MG63 (cell line): ENCODE results near the gene PCBP2. TPM values are rescaled to one million over a fixed set of nuclear protein-coding genes. Genes with fewer than 3 reads are reported as not detected.
A peak's percentile ranks its signal among the peaks of the same experiment; 100 is the strongest.

Experiments
- DNase-seq: peaks from one replicate; pipeline ENCODE4 v3.0.0-alpha.2; 2020
- H3K27me3 ChIP-seq: fragments of 250-450 bp; sonication (Bioruptor Pico); 2 replicates; pipeline ENCODE4 v1.5.1; 2020; ENCODE audit warnings: mild to moderate bottlenecking, moderate library complexity
- H3K36me3 ChIP-seq: fragments of 250-450 bp; sonication (Bioruptor Pico); 2 replicates; pipeline ENCODE4 v1.5.1; 2020; ENCODE audit warnings: mild to moderate bottlenecking, moderate library complexity
- H3K4me3 ChIP-seq: fragments of 250-450 bp; sonication (Bioruptor Pico); 2 replicates; pipeline ENCODE4 v1.5.1; 2020; ENCODE audit warnings: mild to moderate bottlenecking, moderate library complexity
- H3K9me3 ChIP-seq: fragments of 250-450 bp; sonication (Bioruptor Pico); 2 replicates; pipeline ENCODE4 v1.5.1; 2020; ENCODE audit warnings: mild to moderate bottlenecking, moderate library complexity
- total RNA-seq: library from RNA; depleted of rRNA; stranded (reverse); fragments of >200 nt; shearing (Covaris generic); gene quantifications from 2 replicates; pipeline ENCODE4 v1.2.3, GENCODE V29; 2014; ENCODE audit warnings: low replicate concordance

PCBP2 gene
- total RNA-seq, 1 experiment from 2014 or later = 279 TPM

- H3K9me3 ChIP-seq = no peaks in the 10 kb centered on the region
- no peaks in the 10 kb centered on the region for H3K36me3 ChIP-seq
- no peaks in the 10 kb centered on the region for H3K27me3 ChIP-seq
- no peak overlapping the region for H3K4me3 ChIP-seq
- DNase-seq = no peak
Measured at GRCh38 chr12:53497461-53497860, 45.6 kb downstream of the PCBP2 start.

- no peaks in the 10 kb centered on the region for H3K27me3 ChIP-seq
- H3K9me3 ChIP-seq = no peaks in the 10 kb centered on the region
- H3K4me3 ChIP-seq = peak overlapping the region; percentile 77
- DNase-seq = no peak
- peaks cover 3% of the 10 kb centered on the region; the same call in 1 of the 2 replicates for H3K36me3 ChIP-seq
Measured at GRCh38 chr12:53498235-53498630, 46.3 kb downstream of the PCBP2 start.

GRCh38 chr12:53499266-53500141, 47.6 kb downstream of the PCBP2 start, which contains the start of gene MAP3K12:
Gene MAP3K12 (minus strand): TSS chr12:53499458. CDS start chr12:53487391, 12,067 bp downstream.
- peak; percentile 74 for DNase-seq
- Histone ChIP-seq H3K9me3 (no peaks in the 10 kb centered on the region), H3K27me3 (no peaks in the 10 kb centered on the region), H3K36me3 (peaks cover 16% of the 10 kb centered on the region; the same call in 1 of the 2 replicates), H3K4me3 (peak within 1 kb of the TSS; percentile 77)

GRCh38 chr12:53500142-53500775, 48.4 kb downstream of the PCBP2 start:
- Histone ChIP-seq H3K9me3 (no peaks in the 10 kb centered on the region), H3K36me3 (peaks cover 24% of the 10 kb centered on the region), H3K4me3 (peak overlapping the region; percentile 77), H3K27me3 (no peaks in the 10 kb centered on the region)
- DNase-seq = no peak

GRCh38 chr12:53500776-53501614, 49.1 kb downstream of the PCBP2 start, which contains the start of gene TARBP2:
Gene TARBP2 (plus strand): TSS chr12:53501283. CDS start chr12:53501409, 126 bp downstream.
- no peaks in the 10 kb centered on the region for H3K9me3 ChIP-seq
- H3K4me3 ChIP-seq = peak within 1 kb of the TSS; percentile 77
- DNase-seq = peak; percentile 98
- peaks cover 31% of the 10 kb centered on the region for H3K36me3 ChIP-seq
- no peaks in the 10 kb centered on the region for H3K27me3 ChIP-seq

GRCh38 chr12:53501615-53502181, 49.8 kb downstream of the PCBP2 start:
- H3K4me3 ChIP-seq = peak overlapping the region; percentile 77
- DNase-seq = no peak
- H3K27me3 ChIP-seq = no peaks in the 10 kb centered on the region
- H3K9me3 ChIP-seq = no peaks in the 10 kb centered on the region
- H3K36me3 ChIP-seq = peaks cover 38% of the 10 kb centered on the region

- Histone ChIP-seq H3K4me3 (peak overlapping the region; percentile 77), H3K9me3 (no peaks in the 10 kb centered on the region), H3K36me3 (peaks cover 44% of the 10 kb centered on the region), H3K27me3 (no peaks in the 10 kb centered on the region)
- DNase-seq = peak; percentile 74
Measured at GRCh38 chr12:53502331-53502730, 50.4 kb downstream of the PCBP2 start.

GRCh38 chr12:53502983-53503728, 51.3 kb downstream of the PCBP2 start:
- Histone ChIP-seq H3K36me3 (peaks cover 50% of the 10 kb centered on the region), H3K27me3 (no peaks in the 10 kb centered on the region), H3K4me3 (no peak overlapping the region), H3K9me3 (no peaks in the 10 kb centered on the region)
- no peak for DNase-seq

- no peaks in the 10 kb centered on the region for H3K27me3 ChIP-seq
- peaks cover 52% of the 10 kb centered on the region for H3K36me3 ChIP-seq
- H3K4me3 ChIP-seq = no peak overlapping the region
- no peaks in the 10 kb centered on the region for H3K9me3 ChIP-seq
- DNase-seq = no peak
Measured at GRCh38 chr12:53504004-53504920, 52.4 kb downstream of the PCBP2 start.

GRCh38 chr12:53505086-53505485, 53.2 kb downstream of the PCBP2 start:
- peak; percentile 88 for DNase-seq
- H3K27me3 ChIP-seq = no peaks in the 10 kb centered on the region
- no peaks in the 10 kb centered on the region for H3K9me3 ChIP-seq
- no peak overlapping the region for H3K4me3 ChIP-seq
- H3K36me3 ChIP-seq = peaks cover 52% of the 10 kb centered on the region

GRCh38 chr12:53505555-53506449, 53.9 kb downstream of the PCBP2 start:
- peaks cover 56% of the 10 kb centered on the region for H3K36me3 ChIP-seq
- no peaks in the 10 kb centered on the region for H3K9me3 ChIP-seq
- H3K27me3 ChIP-seq = no peaks in the 10 kb centered on the region
- no peak overlapping the region for H3K4me3 ChIP-seq
- peak; percentile 73 for DNase-seq

GRCh38 chr12:53506450-53506785, 54.5 kb downstream of the PCBP2 start:
- H3K4me3 ChIP-seq = no peak overlapping the region
- no peaks in the 10 kb centered on the region for H3K27me3 ChIP-seq
- no peak for DNase-seq
- H3K36me3 ChIP-seq = peaks cover 60% of the 10 kb centered on the region
- no peaks in the 10 kb centered on the region for H3K9me3 ChIP-seq

- no peak for DNase-seq
Measured at GRCh38 chr12:53506881-53507602, 55.1 kb downstream of the PCBP2 start, which contains the start of gene NPFF. Gene NPFF (minus strand): TSS chr12:53507484. CDS start chr12:53507474, 10 bp downstream.

GRCh38 chr12:53507603-53507885, 55.6 kb downstream of the PCBP2 start:
- Histone ChIP-seq H3K4me3 (no peak overlapping the region), H3K9me3 (no peaks in the 10 kb centered on the region), H3K27me3 (no peaks in the 10 kb centered on the region), H3K36me3 (peaks cover 65% of the 10 kb centered on the region)
- DNase-seq = no peak

More at GRCh38 chr12:53506881-53507602, 55.1 kb downstream of the PCBP2 start, which contains the start of gene NPFF:
- H3K36me3 ChIP-seq = peaks cover 63% of the 10 kb centered on the region
- H3K27me3 ChIP-seq = no peaks in the 10 kb centered on the region
- no peaks in the 10 kb centered on the region for H3K9me3 ChIP-seq
- no peak within 1 kb of the TSS for H3K4me3 ChIP-seq
